Measurements from ENCODE around the gene KRT14. TPM values are rescaled to one million over a fixed set of nuclear protein-coding genes. Genes with fewer than 3 reads are reported as not detected.

The KRT14 gene
- total RNA-seq, 2 donors from 2014 or later, result 6.9 to 18.7 TPM

DNA sequence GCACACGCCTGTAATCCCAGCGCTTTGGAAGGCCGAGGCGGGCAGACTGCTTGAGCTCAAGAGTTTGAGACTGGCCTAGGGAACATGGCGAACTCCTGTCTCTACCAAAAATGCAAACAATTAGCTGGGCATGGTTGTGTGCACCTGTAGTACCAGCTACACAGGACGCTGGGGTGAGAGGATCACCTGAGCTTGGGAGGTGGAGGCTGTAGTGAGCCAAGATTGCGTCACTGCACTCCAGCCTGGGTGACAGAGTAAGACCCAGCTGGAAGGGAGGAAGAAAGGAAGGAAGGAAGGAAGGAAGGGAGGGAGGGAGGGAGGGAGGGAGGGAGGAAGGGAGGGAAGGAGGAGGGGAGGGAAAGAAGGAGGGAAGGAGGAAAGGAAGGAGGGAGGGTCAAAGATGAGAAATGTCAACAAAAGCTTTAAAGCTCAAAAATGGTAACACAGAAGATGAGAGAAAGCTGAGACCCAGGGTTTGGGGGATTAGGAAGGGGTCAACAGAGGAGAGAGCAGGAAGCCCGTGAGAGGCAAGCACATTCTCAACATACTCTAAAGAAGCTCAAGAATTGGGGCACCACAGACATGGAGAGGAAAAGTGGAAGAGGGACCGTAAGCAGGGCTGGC is 53.6 kb downstream of the KRT14 start:
- Histone ChIP-seq H3K27ac (no peak overlapping the region), H3K36me3 (no peaks in the 10 kb centered on the region), H3K4me3 (no peak overlapping the region), H3K4me1 (ENCODE audit: control insufficient read depth in 1 of 2, low read depth in 2 of 2) (peaks cover 8 to 29% of the 10 kb centered on the region in 2 donors), H3K9me3 (no peaks in the 10 kb centered on the region), H3K27me3 (replicated peaks; ENCODE audit: insufficient read depth) (no peaks in the 10 kb centered on the region)
- ATAC-seq (ENCODE audit: insufficient number of reproducible peaks, low FRiP score, low read depth) (no peak), DNase-seq (ENCODE audit: low spot score) (no peak)
- TF ChIP-seq, protein P1, sequence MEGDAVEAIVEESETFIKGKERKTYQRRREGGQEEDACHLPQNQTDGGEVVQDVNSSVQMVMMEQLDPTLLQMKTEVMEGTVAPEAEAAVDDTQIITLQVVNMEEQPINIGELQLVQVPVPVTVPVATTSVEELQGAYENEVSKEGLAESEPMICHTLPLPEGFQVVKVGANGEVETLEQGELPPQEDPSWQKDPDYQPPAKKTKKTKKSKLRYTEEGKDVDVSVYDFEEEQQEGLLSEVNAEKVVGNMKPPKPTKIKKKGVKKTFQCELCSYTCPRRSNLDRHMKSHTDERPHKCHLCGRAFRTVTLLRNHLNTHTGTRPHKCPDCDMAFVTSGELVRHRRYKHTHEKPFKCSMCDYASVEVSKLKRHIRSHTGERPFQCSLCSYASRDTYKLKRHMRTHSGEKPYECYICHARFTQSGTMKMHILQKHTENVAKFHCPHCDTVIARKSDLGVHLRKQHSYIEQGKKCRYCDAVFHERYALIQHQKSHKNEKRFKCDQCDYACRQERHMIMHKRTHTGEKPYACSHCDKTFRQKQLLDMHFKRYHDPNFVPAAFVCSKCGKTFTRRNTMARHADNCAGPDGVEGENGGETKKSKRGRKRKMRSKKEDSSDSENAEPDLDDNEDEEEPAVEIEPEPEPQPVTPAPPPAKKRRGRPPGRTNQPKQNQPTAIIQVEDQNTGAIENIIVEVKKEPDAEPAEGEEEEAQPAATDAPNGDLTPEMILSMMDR (IDR thresholded peaks at IDR 0.05), result no peak

Other genes with a start within 250 kb of the KRT14 start
- not detected for gene KRT33A, start 236.1 kb downstream of the KRT14 start, total RNA-seq
- gene KRT33B, start 217.1 kb downstream of the KRT14 start, total RNA-seq, result not detected
- gene KRT34, start 204.6 kb downstream of the KRT14 start, total RNA-seq, result not detected
- gene KRT31, start 189.3 kb downstream of the KRT14 start, total RNA-seq, result not detected
- not detected for gene KRT37, start 162.3 kb downstream of the KRT14 start, total RNA-seq
- not detected for gene KRT38, start 145.9 kb downstream of the KRT14 start, total RNA-seq
- not detected for gene KRT32, start 119.5 kb downstream of the KRT14 start, total RNA-seq
- gene KRT35, start 105.7 kb downstream of the KRT14 start, total RNA-seq, result not detected
- gene KRT36, start 97.0 kb downstream of the KRT14 start, total RNA-seq, result not detected
- 1 to 10 TPM in 1 of 2 donors, not detected in 1; 1.4 TPM for gene KRT13, start 81.3 kb downstream of the KRT14 start, total RNA-seq
- under 1 TPM in 1 of 2 donors, not detected in 1; 0.68 TPM for gene KRT15, start 68.0 kb downstream of the KRT14 start, total RNA-seq
- 10 to 100 TPM in 1 of 2 donors, 1 to 10 TPM in 1; 2.4 to 66.8 TPM for gene KRT19, start 58.6 kb downstream of the KRT14 start, total RNA-seq
- gene KRT9, start 14.8 kb downstream of the KRT14 start, total RNA-seq, result under 1 TPM in 1 of 2 donors, not detected in 1; 0.42 TPM
- 10 to 100 TPM in 1 of 2 donors, 1 to 10 TPM in 1; 6.5 to 16.8 TPM for gene KRT16, start 25.9 kb upstream of the KRT14 start, total RNA-seq
- 10 to 100 TPM; 74.7 to 87.1 TPM for gene KRT17, start 37.7 kb upstream of the KRT14 start, total RNA-seq
- 100 to 1,000 TPM; 167 to 318 TPM for gene EIF1, start 102.0 kb upstream of the KRT14 start, total RNA-seq
- not detected for gene GAST, start 125.4 kb upstream of the KRT14 start, total RNA-seq
- gene HAP1, start 147.7 kb upstream of the KRT14 start, total RNA-seq, result under 1 TPM in 1 of 2 donors, not detected in 1; 0.35 TPM
- gene JUP, start 199.8 kb upstream of the KRT14 start, total RNA-seq, result 10 to 100 TPM; 82.4 to 98.7 TPM
- 10 to 100 TPM; 20.7 to 41.0 TPM for gene P3H4, start 225.1 kb upstream of the KRT14 start, total RNA-seq
- 100 to 1,000 TPM; 125 to 188 TPM for gene FKBP10, start 226.1 kb upstream of the KRT14 start, total RNA-seq
- 10 to 100 TPM; 62.1 to 69.7 TPM for gene NT5C3B, start 249.3 kb upstream of the KRT14 start, total RNA-seq

Measured in thoracic aorta (tissue), 2 donors.